Activated CD4-positive, alpha-beta T cell treated with anti-CD3 and anti-CD28 coated beads, Interleukin-2, amount 10 ng/mL, durations not matched to agents 7 days and 5 days (primary cell): ENCODE results near the gene MYEOV. TPM values are rescaled to one million over a fixed set of nuclear protein-coding genes. Genes with fewer than 3 reads are reported as not detected.
A peak's percentile ranks its signal among the peaks of the same experiment; 100 is the strongest.

Experiments
- CTCF ChIA-PET: fragments of 350-600 bp; sonication (Branson Sonifier 250); formaldehyde crosslinking; loops from one replicate; lab custom pipeline; 2021; ENCODE audit warnings: antibody characterized with exemption; lab: Charles Lee
- POLR2A ChIA-PET: fragments of 350-600 bp; sonication (Branson Sonifier 250); formaldehyde crosslinking; loops from one replicate; lab custom pipeline; 2021; ENCODE audit warnings: antibody characterized with exemption; lab: Charles Lee
- DNase-seq: peaks from one replicate; pipeline ENCODE4 v3.0.0-alpha.2; 2020
- H3K27ac Mint-ChIP-seq: one replicate; pipeline ENCODE4 v1.8.0; 2021; ENCODE audit warnings: mild to moderate bottlenecking, moderate library complexity, mixed read lengths
- H3K27me3 Mint-ChIP-seq: one replicate; pipeline ENCODE4 v1.8.0; 2021; ENCODE audit warnings: mixed read lengths
- H3K36me3 Mint-ChIP-seq: one replicate; pipeline ENCODE4 v1.8.0; 2021; ENCODE audit warnings: low read depth, mixed read lengths
- H3K4me1 Mint-ChIP-seq: one replicate; pipeline ENCODE4 v1.8.0; 2021; ENCODE audit warnings: mixed read lengths
- H3K4me3 Mint-ChIP-seq: one replicate; pipeline ENCODE4 v1.8.0; 2021; ENCODE audit warnings: mild to moderate bottlenecking, moderate library complexity, mixed read lengths
- H3K9me3 Mint-ChIP-seq: one replicate; pipeline ENCODE4 v1.8.0; 2021; ENCODE audit warnings: mixed read lengths
- total RNA-seq, 2 experiments: library from RNA; stranded (reverse); gene quantifications; one replicate each; pipeline ENCODE4 v1.2.3, GENCODE V29; 2021

Gene MYEOV
- total RNA-seq, 2 experiments from 2014 or later = not detected

GRCh38 chr11:69309631-69310280 lies 15.8 kb downstream of the MYEOV start:
- peak overlapping the region; percentile 31 for H3K27ac Mint-ChIP-seq
- no peaks in the 10 kb centered on the region for H3K36me3 Mint-ChIP-seq
- no peak overlapping the region for H3K4me3 Mint-ChIP-seq
- peaks cover 22% of the 10 kb centered on the region for H3K4me1 Mint-ChIP-seq
- ChIA-PET POLR2A (no interaction called here), CTCF (interaction anchor here (0.8 to 0.9 kb wide), 2 partner anchors 9 to 17 kb away, joined by 3 read pairs; no protein-coding TSS in a partner anchor)
- no peaks in the 10 kb centered on the region for H3K9me3 Mint-ChIP-seq
- no peaks in the 10 kb centered on the region for H3K27me3 Mint-ChIP-seq
- DNase-seq = no peak

GRCh38 chr11:69310351-69310750 lies 16.4 kb downstream of the MYEOV start:
- H3K36me3 Mint-ChIP-seq = no peaks in the 10 kb centered on the region

GRCh38 chr11:69310934-69311766 lies 17.2 kb downstream of the MYEOV start:
- H3K9me3 Mint-ChIP-seq = no peaks in the 10 kb centered on the region
- peaks cover 22% of the 10 kb centered on the region for H3K4me1 Mint-ChIP-seq
- H3K27ac Mint-ChIP-seq = peak overlapping the region; percentile 83
- no peak for DNase-seq
- POLR2A ChIA-PET = interaction anchor here (1.2 kb wide), 1 partner anchor 14 kb away, joined by 4 read pairs; no protein-coding TSS in a partner anchor
- H3K27me3 Mint-ChIP-seq = no peaks in the 10 kb centered on the region
- no peaks in the 10 kb centered on the region for H3K36me3 Mint-ChIP-seq
- H3K4me3 Mint-ChIP-seq = no peak overlapping the region
- CTCF ChIA-PET = no interaction called here

More at GRCh38 chr11:69310351-69310750, 16.4 kb downstream of the MYEOV start:
- DNase-seq = no peak
- POLR2A ChIA-PET = no interaction called here
- Mint-ChIP-seq H3K4me3 (no peak overlapping the region), H3K27me3 (no peaks in the 10 kb centered on the region), H3K4me1 (peaks cover 22% of the 10 kb centered on the region), H3K27ac (peak overlapping the region; percentile 33), H3K9me3 (no peaks in the 10 kb centered on the region)
- CTCF ChIA-PET = no interaction called here

GRCh38 chr11:69311767-69312385 lies 17.9 kb downstream of the MYEOV start:
- peak; percentile 43 for DNase-seq
- H3K27me3 Mint-ChIP-seq = no peaks in the 10 kb centered on the region
- POLR2A ChIA-PET = interaction anchor here (1.2 kb wide), 1 partner anchor 15 kb away, joined by 4 read pairs; no protein-coding TSS in a partner anchor
- H3K4me1 Mint-ChIP-seq = peaks cover 22% of the 10 kb centered on the region
- no peaks in the 10 kb centered on the region for H3K36me3 Mint-ChIP-seq
- H3K9me3 Mint-ChIP-seq = no peaks in the 10 kb centered on the region
- CTCF ChIA-PET = interaction anchor here (1.0 kb wide), 1 partner anchor 12 kb away, joined by 5 read pairs; no protein-coding TSS in a partner anchor
- peak overlapping the region; percentile 83 for H3K27ac Mint-ChIP-seq
- H3K4me3 Mint-ChIP-seq = no peak overlapping the region

GRCh38 chr11:69312453-69313404 lies 18.8 kb downstream of the MYEOV start:
- ChIA-PET CTCF (interaction anchor here (0.6 to 1.0 kb wide), 2 partner anchors 13 to 93 kb away, joined by 4 to 5 read pairs; no protein-coding TSS in a partner anchor), POLR2A (no interaction called here)
- Mint-ChIP-seq H3K4me3 (no peak overlapping the region), H3K27ac (peak overlapping the region; percentile 43), H3K27me3 (no peaks in the 10 kb centered on the region), H3K9me3 (no peaks in the 10 kb centered on the region), H3K4me1 (peaks cover 26% of the 10 kb centered on the region), H3K36me3 (no peaks in the 10 kb centered on the region)
- DNase-seq = no peak

GRCh38 chr11:69313992-69314391 lies 20.0 kb downstream of the MYEOV start:
- no peaks in the 10 kb centered on the region for H3K27me3 Mint-ChIP-seq
- CTCF ChIA-PET = no interaction called here
- no peak overlapping the region for H3K4me3 Mint-ChIP-seq
- H3K9me3 Mint-ChIP-seq = peaks cover 4% of the 10 kb centered on the region
- H3K4me1 Mint-ChIP-seq = peaks cover 29% of the 10 kb centered on the region
- H3K36me3 Mint-ChIP-seq = no peaks in the 10 kb centered on the region
- POLR2A ChIA-PET = no interaction called here
- no peak overlapping the region for H3K27ac Mint-ChIP-seq
- DNase-seq = no peak

GRCh38 chr11:69314555-69314954 lies 20.6 kb downstream of the MYEOV start:
- POLR2A ChIA-PET = no interaction called here
- Mint-ChIP-seq H3K4me1 (peaks cover 29% of the 10 kb centered on the region), H3K9me3 (peaks cover 9% of the 10 kb centered on the region), H3K4me3 (no peak overlapping the region), H3K36me3 (no peaks in the 10 kb centered on the region), H3K27ac (no peak overlapping the region), H3K27me3 (no peaks in the 10 kb centered on the region)
- no peak for DNase-seq
- CTCF ChIA-PET = no interaction called here

- ChIA-PET CTCF (no interaction called here), POLR2A (no interaction called here)
- H3K27me3 Mint-ChIP-seq = no peaks in the 10 kb centered on the region
- H3K9me3 Mint-ChIP-seq = peaks cover 9% of the 10 kb centered on the region
- no peaks in the 10 kb centered on the region for H3K36me3 Mint-ChIP-seq
- no peak for DNase-seq
- no peak overlapping the region for H3K4me3 Mint-ChIP-seq
- H3K4me1 Mint-ChIP-seq = peaks cover 13% of the 10 kb centered on the region
- no peak overlapping the region for H3K27ac Mint-ChIP-seq
Measured at GRCh38 chr11:69316956-69317355, 23.0 kb downstream of the MYEOV start.

- H3K27ac Mint-ChIP-seq = no peak overlapping the region
- ChIA-PET CTCF (no interaction called here), POLR2A (no interaction called here)
- no peak overlapping the region for H3K4me3 Mint-ChIP-seq
- H3K4me1 Mint-ChIP-seq = peaks cover 8% of the 10 kb centered on the region
- DNase-seq = no peak
- H3K36me3 Mint-ChIP-seq = no peaks in the 10 kb centered on the region
- H3K27me3 Mint-ChIP-seq = no peaks in the 10 kb centered on the region
- peaks cover 9% of the 10 kb centered on the region for H3K9me3 Mint-ChIP-seq
Measured at GRCh38 chr11:69317401-69318092, 23.6 kb downstream of the MYEOV start.

- POLR2A ChIA-PET = no interaction called here
- H3K27me3 Mint-ChIP-seq = no peaks in the 10 kb centered on the region
- peaks cover 7% of the 10 kb centered on the region for H3K4me1 Mint-ChIP-seq
- H3K27ac Mint-ChIP-seq = no peak overlapping the region
- H3K4me3 Mint-ChIP-seq = no peak overlapping the region
- CTCF ChIA-PET = no interaction called here
- DNase-seq = no peak
- peaks cover 9% of the 10 kb centered on the region for H3K9me3 Mint-ChIP-seq
- no peaks in the 10 kb centered on the region for H3K36me3 Mint-ChIP-seq
Measured at GRCh38 chr11:69318093-69318420, 24.1 kb downstream of the MYEOV start.

GRCh38 chr11:69319255-69320106 lies 25.5 kb downstream of the MYEOV start:
- Mint-ChIP-seq H3K4me3 (no peak overlapping the region), H3K27me3 (no peaks in the 10 kb centered on the region), H3K36me3 (no peaks in the 10 kb centered on the region), H3K27ac (no peak overlapping the region), H3K4me1 (peaks cover 7% of the 10 kb centered on the region), H3K9me3 (peaks cover 9% of the 10 kb centered on the region)
- no peak for DNase-seq
- ChIA-PET CTCF (interaction anchor here (1.1 kb wide), 1 partner anchor 11 kb away, joined by 3 read pairs; no protein-coding TSS in a partner anchor), POLR2A (no interaction called here)
